Superior temporal gyrus (tissue), 1 donor: ENCODE measurements around the gene TMEM150C.

Source experiments
- DNase-seq: peaks from one replicate; pipeline ENCODE4 v3.0.0-alpha.2; 2016; ENCODE audit errors: extremely low spot score

TMEM150C gene

GRCh38 chr4:82561786-82562563, at the start of gene TMEM150C:
Gene TMEM150C, minus strand, starts transcription at chr4:82561988. Its CDS starts 57,331 bp downstream, at chr4:82504657.
- DNase-seq, result no peak

- no peak for DNase-seq
Observed at GRCh38 chr4:82611527-82611926, 49.7 kb upstream of the TMEM150C start.

- no peak for DNase-seq
Observed at GRCh38 chr4:82610041-82610440, 48.3 kb upstream of the TMEM150C start.

GRCh38 chr4:82606622-82607021, 44.8 kb upstream of the TMEM150C start:
- no peak for DNase-seq

GRCh38 chr4:82604522-82604921, 42.7 kb upstream of the TMEM150C start:
- no peak for DNase-seq

- DNase-seq, result no peak
Observed at GRCh38 chr4:82601242-82602015, 39.6 kb upstream of the TMEM150C start.

- no peak for DNase-seq
Observed at GRCh38 chr4:82599336-82599735, 37.5 kb upstream of the TMEM150C start.

GRCh38 chr4:82594456-82594855, 32.7 kb upstream of the TMEM150C start:
- no peak for DNase-seq

GRCh38 chr4:82593411-82593810, 31.6 kb upstream of the TMEM150C start:
- no peak for DNase-seq

GRCh38 chr4:82592639-82593038, 30.9 kb upstream of the TMEM150C start:
- no peak for DNase-seq

- DNase-seq, result no peak
Observed at GRCh38 chr4:82591592-82591991, 29.8 kb upstream of the TMEM150C start.

GRCh38 chr4:82589756-82590155, 28.0 kb upstream of the TMEM150C start:
- DNase-seq, result no peak

GRCh38 chr4:82588771-82589270, 27.0 kb upstream of the TMEM150C start:
- no peak for DNase-seq

- no peak for DNase-seq
Observed at GRCh38 chr4:82587826-82588540, 26.2 kb upstream of the TMEM150C start.

GRCh38 chr4:82585690-82586435, 24.1 kb upstream of the TMEM150C start:
- no peak for DNase-seq

- no peak for DNase-seq
Observed at GRCh38 chr4:82584931-82585330, 23.1 kb upstream of the TMEM150C start.

- no peak for DNase-seq
Observed at GRCh38 chr4:82583897-82584587, 22.3 kb upstream of the TMEM150C start.

GRCh38 chr4:82579932-82580331, 18.1 kb upstream of the TMEM150C start:
- no peak for DNase-seq

- no peak for DNase-seq
Observed at GRCh38 chr4:82578935-82579334, 17.1 kb upstream of the TMEM150C start.

- no peak for DNase-seq
Observed at GRCh38 chr4:82577451-82577850, 15.7 kb upstream of the TMEM150C start.

GRCh38 chr4:82569727-82570126, 7.9 kb upstream of the TMEM150C start:
- DNase-seq, result no peak
